Fibroblast of mammary gland (primary cell): ENCODE results near the gene PTPRD.

ENCODE experiments used
- DNase-seq: peaks from one replicate; pipeline ENCODE4 v3.0.0-alpha.2; 2010; ENCODE audit warnings: low read depth
- H3K4me3 ChIP-seq: 2 replicates; pipeline ENCODE4 v1.5.1; 2011; ENCODE audit warnings: low read depth, mild to moderate bottlenecking, low read length, moderate library complexity; ENCODE audit not compliant: control insufficient read depth
- TF ChIP-seq, protein P1 (sequence below): conservative IDR thresholded peaks from 2 replicates; pipeline ENCODE4 v1.5.1; 2011; ENCODE audit warnings: low read depth, low read length, inconsistent platforms; ENCODE audit not compliant: control insufficient read depth, insufficient read depth

PTPRD gene

DNA sequence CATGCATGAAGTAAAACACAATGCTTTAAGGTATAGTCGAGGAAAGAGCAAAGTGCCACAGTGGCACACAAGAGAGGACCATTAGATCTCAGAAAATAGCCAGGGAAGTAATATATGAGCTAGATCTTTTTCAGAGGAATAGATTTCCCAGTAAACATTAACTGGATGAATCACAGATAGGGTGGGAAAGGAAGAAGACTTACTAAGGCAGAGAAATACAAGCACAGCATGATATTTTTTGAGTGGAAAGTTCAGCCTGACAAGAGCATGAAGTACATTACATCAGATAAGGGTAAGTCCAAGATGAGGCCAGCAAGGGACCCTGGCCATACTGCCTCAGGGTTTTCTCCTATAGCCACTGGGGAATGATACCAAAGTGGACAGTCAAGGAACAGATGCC lies 2008.6 kb downstream of the PTPRD start:
- no peak overlapping the region for H3K4me3 ChIP-seq
- DNase-seq: no peak
- TF ChIP-seq, protein P1, sequence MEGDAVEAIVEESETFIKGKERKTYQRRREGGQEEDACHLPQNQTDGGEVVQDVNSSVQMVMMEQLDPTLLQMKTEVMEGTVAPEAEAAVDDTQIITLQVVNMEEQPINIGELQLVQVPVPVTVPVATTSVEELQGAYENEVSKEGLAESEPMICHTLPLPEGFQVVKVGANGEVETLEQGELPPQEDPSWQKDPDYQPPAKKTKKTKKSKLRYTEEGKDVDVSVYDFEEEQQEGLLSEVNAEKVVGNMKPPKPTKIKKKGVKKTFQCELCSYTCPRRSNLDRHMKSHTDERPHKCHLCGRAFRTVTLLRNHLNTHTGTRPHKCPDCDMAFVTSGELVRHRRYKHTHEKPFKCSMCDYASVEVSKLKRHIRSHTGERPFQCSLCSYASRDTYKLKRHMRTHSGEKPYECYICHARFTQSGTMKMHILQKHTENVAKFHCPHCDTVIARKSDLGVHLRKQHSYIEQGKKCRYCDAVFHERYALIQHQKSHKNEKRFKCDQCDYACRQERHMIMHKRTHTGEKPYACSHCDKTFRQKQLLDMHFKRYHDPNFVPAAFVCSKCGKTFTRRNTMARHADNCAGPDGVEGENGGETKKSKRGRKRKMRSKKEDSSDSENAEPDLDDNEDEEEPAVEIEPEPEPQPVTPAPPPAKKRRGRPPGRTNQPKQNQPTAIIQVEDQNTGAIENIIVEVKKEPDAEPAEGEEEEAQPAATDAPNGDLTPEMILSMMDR: no peak

DNA sequence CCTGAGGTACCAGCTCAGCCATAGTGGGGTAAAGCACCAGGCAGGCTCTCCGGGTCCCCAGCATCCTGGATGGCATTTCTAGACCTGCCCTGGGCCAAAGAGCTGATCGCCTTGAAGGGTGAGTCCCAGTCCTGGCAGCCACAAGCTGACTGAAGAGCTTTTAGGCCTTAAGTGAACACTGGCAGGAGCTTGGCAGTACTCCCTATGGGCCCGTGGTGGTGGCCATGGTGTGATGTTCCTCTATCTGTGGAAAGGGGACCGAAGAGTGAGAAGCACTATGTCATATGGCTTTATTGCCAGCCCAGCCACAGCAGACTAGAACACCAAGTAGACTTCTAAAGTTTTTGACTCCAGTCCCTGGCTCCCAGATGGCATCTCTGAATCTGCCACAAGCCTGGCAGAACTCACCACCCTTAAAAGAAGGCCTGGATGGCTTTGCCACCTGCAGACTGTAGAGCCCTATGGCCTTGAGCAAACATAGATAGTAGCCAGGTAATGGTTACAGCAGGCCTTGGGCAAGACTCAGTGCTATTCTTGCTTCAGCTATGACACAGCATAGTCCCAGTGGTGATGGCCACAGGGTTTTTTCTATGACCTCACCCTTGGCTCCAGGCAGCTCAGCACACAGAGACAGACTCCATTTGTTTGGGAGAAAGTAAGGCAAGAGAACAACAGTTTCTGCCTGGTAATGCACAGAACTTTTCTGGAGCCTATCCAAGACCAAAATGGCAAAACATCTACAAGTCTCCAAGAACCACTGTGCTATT lies 2011.7 kb downstream of the PTPRD start:
- H3K4me3 ChIP-seq: no peak overlapping the region
- peak; percentile 23 for DNase-seq
- TF ChIP-seq, protein P1: no peak

DNA sequence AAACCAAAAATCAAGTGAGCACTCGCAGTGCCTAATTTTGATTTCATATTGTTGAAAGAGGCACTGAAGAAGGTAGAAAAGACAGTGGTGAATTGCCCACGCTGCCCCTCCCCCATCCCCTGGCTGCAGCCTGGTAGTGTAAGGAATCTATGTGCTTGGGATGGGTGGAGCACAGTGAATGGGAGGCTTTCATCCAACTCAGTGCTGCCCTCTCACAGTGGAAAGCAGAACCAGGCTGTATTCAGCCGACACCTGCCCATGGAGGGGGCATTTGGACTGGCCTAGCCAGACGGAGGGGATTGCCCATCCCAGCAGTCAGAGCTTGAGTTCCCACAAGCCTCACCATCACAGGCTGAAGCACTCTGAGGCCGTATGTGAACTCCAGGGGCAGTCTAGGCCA lies 2012.9 kb downstream of the PTPRD start:
- no peak for DNase-seq
- no peak overlapping the region for H3K4me3 ChIP-seq
- TF ChIP-seq, protein P1: no peak

DNA sequence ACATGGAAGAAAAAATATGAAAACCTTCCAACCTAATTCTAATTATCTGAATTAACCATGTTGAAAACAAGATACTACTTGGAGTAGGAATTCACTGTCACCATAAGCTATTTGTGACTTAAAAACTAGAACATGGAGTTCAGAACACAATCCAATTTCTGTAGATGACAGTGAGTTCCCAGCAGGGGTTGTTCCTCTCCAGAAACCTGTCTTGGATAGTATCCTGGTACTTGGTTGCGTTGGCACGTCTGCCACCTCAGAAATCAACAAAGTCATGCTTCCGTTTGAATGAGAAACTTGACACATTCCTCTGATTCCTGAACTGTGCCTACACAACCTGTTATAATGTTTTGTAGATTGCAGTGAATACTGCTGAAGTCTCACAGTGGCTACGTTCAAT lies 2023.3 kb downstream of the PTPRD start:
- no peak for DNase-seq
- no peak overlapping the region for H3K4me3 ChIP-seq

DNA sequence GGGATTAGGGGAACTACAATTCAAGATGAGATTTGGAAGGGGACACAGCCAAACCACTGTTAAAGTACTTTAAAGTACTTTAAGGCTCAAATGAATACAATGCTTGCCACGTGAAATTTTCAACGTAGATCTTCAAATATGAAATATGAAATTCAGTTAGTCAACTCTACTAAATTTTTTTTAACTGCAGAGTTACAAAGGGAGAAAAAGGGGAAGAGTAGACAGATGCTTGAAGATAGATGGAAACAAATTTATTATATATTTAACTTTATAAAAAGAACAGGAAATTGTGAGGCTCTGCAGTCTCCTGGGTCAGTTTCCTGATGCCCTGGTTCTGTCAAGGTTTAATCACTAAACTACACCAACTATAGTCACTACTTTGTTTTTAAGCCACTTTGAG lies 2027.8 kb downstream of the PTPRD start:
- no peak for DNase-seq
- TF ChIP-seq, protein P1: no peak

More for the DNA sequence above, 2023.3 kb downstream of the PTPRD start:
- TF ChIP-seq, protein P1: no peak

DNA sequence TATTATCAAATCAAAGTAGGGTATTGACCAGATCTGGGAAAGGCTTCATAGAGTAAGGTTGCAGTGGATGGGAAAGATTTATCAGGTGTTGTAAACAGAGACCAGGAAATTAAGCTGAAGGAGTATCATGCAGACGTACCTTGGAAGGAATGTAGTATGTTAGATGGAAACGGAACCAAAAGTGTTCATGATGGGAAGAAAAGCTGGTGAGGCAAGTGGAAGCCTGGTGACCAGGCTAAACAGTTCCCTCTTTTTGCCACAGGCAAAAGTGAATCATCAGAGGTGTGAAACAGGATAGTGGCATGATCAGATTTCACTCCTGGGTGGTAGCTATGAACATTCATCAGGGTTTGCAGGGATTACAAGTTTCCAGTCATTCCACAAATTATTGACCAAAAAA lies 2033.1 kb downstream of the PTPRD start:
- TF ChIP-seq, protein P1: no peak

More for the DNA sequence above, 2027.8 kb downstream of the PTPRD start:
- no peak overlapping the region for H3K4me3 ChIP-seq

More for the DNA sequence above, 2033.1 kb downstream of the PTPRD start:
- DNase-seq: peak; percentile 19
- H3K4me3 ChIP-seq: no peak overlapping the region
